ENCODE measurements around the gene GSDME.

DNA sequence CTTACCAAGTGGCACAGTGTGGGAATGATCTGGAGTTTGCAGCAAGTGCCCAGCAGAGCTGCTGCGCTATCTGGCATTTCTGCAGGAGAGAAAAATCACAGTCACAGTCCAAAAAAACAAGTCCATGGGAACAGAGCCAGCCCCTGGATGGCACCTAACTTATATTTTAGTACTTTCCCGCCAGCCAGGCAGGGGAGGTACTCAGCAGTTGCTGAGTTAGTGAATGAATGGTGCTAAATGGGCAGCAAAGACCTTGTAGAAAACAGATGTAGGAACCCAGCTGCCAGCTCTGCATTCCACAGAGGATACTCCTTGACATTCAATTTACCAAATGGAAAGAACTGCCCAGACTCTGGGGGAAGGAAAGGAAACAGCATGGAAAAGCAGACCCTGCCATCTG, 54.5 kb downstream of the GSDME start:
- TF ChIP-seq, protein P1, sequence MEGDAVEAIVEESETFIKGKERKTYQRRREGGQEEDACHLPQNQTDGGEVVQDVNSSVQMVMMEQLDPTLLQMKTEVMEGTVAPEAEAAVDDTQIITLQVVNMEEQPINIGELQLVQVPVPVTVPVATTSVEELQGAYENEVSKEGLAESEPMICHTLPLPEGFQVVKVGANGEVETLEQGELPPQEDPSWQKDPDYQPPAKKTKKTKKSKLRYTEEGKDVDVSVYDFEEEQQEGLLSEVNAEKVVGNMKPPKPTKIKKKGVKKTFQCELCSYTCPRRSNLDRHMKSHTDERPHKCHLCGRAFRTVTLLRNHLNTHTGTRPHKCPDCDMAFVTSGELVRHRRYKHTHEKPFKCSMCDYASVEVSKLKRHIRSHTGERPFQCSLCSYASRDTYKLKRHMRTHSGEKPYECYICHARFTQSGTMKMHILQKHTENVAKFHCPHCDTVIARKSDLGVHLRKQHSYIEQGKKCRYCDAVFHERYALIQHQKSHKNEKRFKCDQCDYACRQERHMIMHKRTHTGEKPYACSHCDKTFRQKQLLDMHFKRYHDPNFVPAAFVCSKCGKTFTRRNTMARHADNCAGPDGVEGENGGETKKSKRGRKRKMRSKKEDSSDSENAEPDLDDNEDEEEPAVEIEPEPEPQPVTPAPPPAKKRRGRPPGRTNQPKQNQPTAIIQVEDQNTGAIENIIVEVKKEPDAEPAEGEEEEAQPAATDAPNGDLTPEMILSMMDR (IDR thresholded peaks at IDR 0.05) = no peak
- no peak for TF ChIP-seq POLR2A (IDR thresholded peaks at IDR 0.05)
